Memory B cell (primary cell): ENCODE results near the gene AP1M1.
"Not testable (repeated sequence)": the region's sequence is repeated elsewhere in the genome, so short reads cannot be mapped to it uniquely, and the experiment has no call there.

ENCODE experiments used
- ATAC-seq: fragments of 150-1000 bp; cut with Tn5 transposase; 2 replicates; pipeline ENCODE4 v1.10.0; 2021; ENCODE audit warnings: low read depth, mild to moderate bottlenecking, moderate library complexity
- DNase-seq, 2 donors: peaks; one replicate each; pipeline ENCODE4 v3.0.0; 2022; ENCODE audit warnings: low spot score in 2 of 2
- H3K27ac Mint-ChIP-seq: one replicate; pipeline ENCODE4 v1.8.0; 2022; ENCODE audit warnings: mild to moderate bottlenecking, moderate library complexity, mixed read lengths
- H3K27me3 Mint-ChIP-seq: one replicate; pipeline ENCODE4 v1.8.0; 2022; ENCODE audit warnings: mixed read lengths
- H3K36me3 Mint-ChIP-seq: one replicate; pipeline ENCODE4 v1.8.0; 2022; ENCODE audit warnings: mild to moderate bottlenecking, mixed read lengths
- H3K4me1 Mint-ChIP-seq: one replicate; pipeline ENCODE4 v1.8.0; 2022; ENCODE audit warnings: mixed read lengths
- H3K4me3 Mint-ChIP-seq: one replicate; pipeline ENCODE4 v1.8.0; 2022; ENCODE audit warnings: mild to moderate bottlenecking, moderate library complexity, mixed read lengths
- H3K9me3 Mint-ChIP-seq: one replicate; pipeline ENCODE4 v1.8.0; 2022; ENCODE audit warnings: mixed read lengths

AP1M1 gene

DNA sequence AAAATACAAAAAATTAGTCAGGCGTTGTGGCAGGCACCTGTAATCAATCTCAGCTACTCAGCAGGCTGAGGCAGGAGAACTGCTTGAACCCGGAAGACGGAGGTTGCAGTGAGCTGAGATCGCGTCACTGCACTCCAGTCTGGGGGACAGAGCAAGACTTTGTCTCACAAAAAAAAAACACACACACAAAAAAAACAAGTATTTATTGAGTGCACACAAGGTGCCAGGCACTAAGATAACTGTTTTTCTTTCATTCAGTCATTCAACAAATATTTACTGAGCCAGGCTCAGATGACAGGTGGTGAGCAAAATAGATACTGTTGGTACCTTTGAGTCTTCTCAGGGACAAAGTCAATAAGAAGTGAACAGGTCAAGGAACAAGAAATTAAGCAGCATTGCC, 30.7 kb upstream of the AP1M1 start:
- no peak for ATAC-seq
- Mint-ChIP-seq H3K4me1 (peaks cover 18% of the 10 kb centered on the region), H3K9me3 (no peaks in the 10 kb centered on the region), H3K27ac (no peak overlapping the region), H3K27me3 (no peaks in the 10 kb centered on the region), H3K36me3 (no peaks in the 10 kb centered on the region), H3K4me3 (no peak overlapping the region)
- no peak for DNase-seq

DNA sequence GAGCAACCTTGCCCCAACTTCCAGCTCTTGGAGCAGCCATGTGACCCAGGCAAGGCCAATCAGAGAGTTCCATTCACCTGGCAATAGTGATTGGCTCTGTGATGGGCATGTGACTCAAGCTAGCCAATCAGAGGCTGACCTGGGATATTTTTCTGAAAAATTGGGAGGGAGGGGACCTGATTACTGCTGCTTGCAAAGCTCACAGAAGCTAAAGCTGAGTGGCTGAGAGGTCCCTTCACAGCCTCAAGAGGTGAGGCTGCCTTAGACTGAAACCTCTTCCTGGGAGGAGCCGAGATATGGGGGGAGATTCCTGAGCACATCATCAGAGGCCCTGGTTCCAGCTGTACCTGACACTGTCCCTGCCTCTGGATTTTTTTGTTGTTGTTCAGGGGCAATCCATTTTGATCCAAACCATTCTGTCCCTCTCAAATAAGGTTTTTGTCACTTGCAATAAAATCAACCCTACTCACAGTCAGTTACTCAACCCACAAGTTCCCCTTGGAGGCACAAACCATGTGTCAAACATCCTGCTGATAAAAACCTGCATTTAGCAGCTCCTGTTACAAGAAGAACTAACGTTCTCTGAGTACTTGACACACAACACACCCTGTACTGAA, 29.1 kb upstream of the AP1M1 start:
- H3K4me1 Mint-ChIP-seq = peaks cover 28% of the 10 kb centered on the region
- H3K36me3 Mint-ChIP-seq = no peaks in the 10 kb centered on the region
- peak; percentile 82 for ATAC-seq
- H3K27me3 Mint-ChIP-seq = no peaks in the 10 kb centered on the region
- peak overlapping the region; percentile 29 for H3K27ac Mint-ChIP-seq
- H3K9me3 Mint-ChIP-seq = no peaks in the 10 kb centered on the region
- H3K4me3 Mint-ChIP-seq = no peak overlapping the region
- no peak for DNase-seq

DNA sequence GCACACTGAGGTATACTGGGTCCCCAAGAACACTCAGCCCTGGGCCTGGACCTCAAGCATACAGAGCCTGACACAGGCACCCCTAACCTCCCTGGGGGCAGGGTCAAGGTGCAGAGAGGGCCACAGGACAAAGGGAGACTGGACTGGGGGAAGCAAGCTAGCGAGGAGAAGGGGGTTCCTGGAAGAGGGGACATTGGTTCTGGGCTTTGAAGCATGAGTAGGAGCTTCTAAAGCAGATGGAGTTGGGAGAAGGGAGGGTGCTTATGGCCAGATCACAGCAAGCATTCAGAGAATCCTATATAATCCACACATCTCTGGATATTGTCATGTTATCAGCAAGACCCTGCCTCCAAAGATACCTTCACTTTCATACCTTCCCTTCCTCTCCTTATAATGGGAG, 27.6 kb upstream of the AP1M1 start:
- no peak overlapping the region for H3K27ac Mint-ChIP-seq
- no peaks in the 10 kb centered on the region for H3K36me3 Mint-ChIP-seq
- no peak overlapping the region for H3K4me3 Mint-ChIP-seq
- H3K27me3 Mint-ChIP-seq = no peaks in the 10 kb centered on the region
- DNase-seq (no peak), ATAC-seq (no peak)
- no peaks in the 10 kb centered on the region for H3K9me3 Mint-ChIP-seq
- peaks cover 28% of the 10 kb centered on the region for H3K4me1 Mint-ChIP-seq

DNA sequence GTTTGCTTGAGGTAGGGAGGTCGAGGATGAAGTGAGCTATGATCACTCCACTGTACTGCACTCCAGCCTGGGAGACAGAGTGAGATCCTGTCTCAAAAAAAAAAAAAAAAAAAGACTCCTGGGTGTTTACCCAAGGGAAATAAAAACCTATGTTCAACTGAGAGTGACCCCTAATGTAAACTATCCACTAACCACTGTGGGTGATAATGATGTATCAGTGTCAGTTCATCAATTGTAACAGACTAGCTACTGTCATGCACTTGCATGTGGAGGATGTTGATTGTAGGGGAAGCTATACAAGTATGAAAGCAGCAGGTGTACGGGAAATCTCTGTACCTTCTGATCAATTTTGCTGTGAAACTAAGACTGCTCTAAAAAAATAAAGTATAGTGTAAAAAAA, 21.8 kb upstream of the AP1M1 start:
- H3K4me1 Mint-ChIP-seq = peaks cover 21% of the 10 kb centered on the region
- no peaks in the 10 kb centered on the region for H3K9me3 Mint-ChIP-seq
- no peaks in the 10 kb centered on the region for H3K36me3 Mint-ChIP-seq
- H3K27me3 Mint-ChIP-seq = no peaks in the 10 kb centered on the region
- H3K4me3 Mint-ChIP-seq = no peak overlapping the region
- DNase-seq (no peak), ATAC-seq (no peak)
- H3K27ac Mint-ChIP-seq = no peak overlapping the region

DNA sequence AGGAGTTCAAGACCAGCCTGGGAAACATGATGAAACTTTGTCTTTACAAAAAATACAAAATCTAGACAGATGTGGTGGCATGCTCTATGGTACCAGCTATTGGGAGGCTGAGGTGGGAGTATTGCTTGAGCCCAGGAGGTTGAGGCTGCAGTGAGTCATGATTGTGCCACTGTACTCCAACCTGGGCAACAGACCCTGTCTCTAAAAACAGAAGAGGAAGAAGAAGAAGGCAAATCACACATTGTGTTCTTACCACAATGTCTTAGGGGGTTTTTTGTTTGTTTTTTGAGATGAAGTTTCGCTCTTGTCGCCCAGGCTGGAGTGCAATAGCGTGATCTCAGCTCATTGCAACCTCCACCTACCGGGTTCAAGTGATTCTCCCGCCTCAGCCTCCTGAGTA, 18.8 kb upstream of the AP1M1 start:
- Mint-ChIP-seq H3K4me1 (peaks cover 11% of the 10 kb centered on the region), H3K4me3 (peak overlapping the region; percentile 33), H3K27ac (peak overlapping the region; percentile 13)
- not testable (repeated sequence) for H3K36me3 Mint-ChIP-seq, H3K27me3 Mint-ChIP-seq, DNase-seq, H3K9me3 Mint-ChIP-seq
- ATAC-seq = peak; percentile 52

DNA sequence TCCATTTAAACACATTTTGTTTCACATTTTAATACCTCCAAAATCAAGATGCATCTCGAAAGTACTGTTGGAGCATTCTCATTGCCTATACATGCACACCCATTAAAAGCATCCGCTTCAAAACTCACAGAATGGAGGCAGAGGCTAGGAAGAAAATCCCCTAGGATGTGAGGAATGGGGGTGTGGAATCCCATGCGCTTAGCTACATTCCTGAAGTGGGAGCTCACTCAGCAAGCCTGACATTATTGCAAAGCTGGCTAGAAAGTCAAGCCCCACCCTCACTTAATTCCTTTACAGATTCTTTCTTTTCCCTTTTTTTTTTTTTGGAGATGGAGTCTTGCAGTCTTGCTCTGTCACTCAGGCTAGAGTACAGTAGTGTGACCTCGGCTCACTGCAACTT, 17.1 kb upstream of the AP1M1 start:
- ATAC-seq (no peak), DNase-seq (no peak)
- no peak overlapping the region for H3K27ac Mint-ChIP-seq
- no peak overlapping the region for H3K4me3 Mint-ChIP-seq
- H3K4me1 Mint-ChIP-seq = peaks cover 15% of the 10 kb centered on the region
- H3K9me3 Mint-ChIP-seq = no peaks in the 10 kb centered on the region
- H3K36me3 Mint-ChIP-seq = peaks cover 4% of the 10 kb centered on the region
- no peaks in the 10 kb centered on the region for H3K27me3 Mint-ChIP-seq

DNA sequence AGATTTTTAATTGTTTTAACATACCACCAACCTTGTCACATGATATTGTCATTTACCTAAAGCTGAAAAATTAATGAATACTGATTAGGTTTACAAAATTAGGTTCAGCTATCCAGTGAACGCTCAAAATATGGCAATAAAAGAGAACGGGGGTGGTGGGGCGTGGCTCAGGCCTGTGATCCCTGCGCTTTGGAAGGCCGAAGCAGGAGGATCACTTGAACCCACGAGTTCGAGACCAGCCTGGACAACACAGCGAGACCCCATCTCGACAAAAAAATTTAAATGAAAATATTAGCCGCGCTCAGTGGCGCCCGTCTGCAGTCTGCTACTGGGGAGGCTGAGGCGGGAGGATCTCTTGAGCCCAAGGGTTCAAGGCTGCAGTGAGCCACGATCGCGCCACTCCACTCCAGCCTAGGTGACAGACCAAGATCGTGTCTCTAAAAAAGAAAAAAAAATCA, 13.0 kb upstream of the AP1M1 start:
- no peak for ATAC-seq
- Mint-ChIP-seq H3K9me3 (no peaks in the 10 kb centered on the region), H3K4me1 (peaks cover 19% of the 10 kb centered on the region), H3K27me3 (no peaks in the 10 kb centered on the region), H3K4me3 (peak overlapping the region; percentile 98), H3K36me3 (peaks cover 13% of the 10 kb centered on the region), H3K27ac (peak overlapping the region; percentile 97)
- no peak for DNase-seq

DNA sequence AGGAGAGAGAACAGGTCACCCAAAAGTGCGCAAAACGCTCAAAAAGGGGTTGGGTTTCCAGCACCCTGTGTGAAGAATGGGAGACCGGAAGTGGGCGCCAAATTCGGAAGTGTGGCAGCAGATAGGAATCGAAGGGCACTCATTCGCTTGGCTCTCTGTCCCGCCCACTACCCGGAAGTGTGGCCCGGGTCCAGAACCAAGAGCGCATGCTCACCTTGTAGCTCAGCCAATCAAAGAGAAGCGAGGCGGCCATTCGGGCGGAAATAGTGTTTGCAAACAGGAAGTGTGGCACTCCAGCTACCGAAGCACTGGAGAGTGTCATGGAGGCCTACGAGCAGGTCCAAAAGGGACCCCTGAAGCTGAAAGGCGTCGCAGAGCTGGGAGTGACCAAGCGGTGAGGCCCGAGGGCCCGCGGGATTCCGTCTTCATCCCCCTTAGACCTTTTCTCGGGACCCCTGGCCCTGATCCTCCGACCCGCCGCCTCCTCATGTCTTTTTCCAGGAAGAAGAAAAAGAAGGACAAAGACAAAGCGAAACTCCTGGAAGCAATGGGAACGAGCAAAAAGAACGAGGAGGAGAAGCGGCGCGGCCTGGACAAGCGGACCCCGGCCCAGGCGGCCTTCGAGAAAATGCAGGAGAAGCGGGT, 12.5 kb upstream of the AP1M1 start, which contains the start of gene FAM32A:
Gene FAM32A (plus strand): TSS at position 288 of the 645 bp plus-strand sequence. CDS start 33 bp downstream, at position 321.
- H3K9me3 Mint-ChIP-seq = no peaks in the 10 kb centered on the region
- ATAC-seq = peak; percentile 90
- no peaks in the 10 kb centered on the region for H3K27me3 Mint-ChIP-seq
- peaks cover 17% of the 10 kb centered on the region for H3K36me3 Mint-ChIP-seq
- DNase-seq = peak; percentile 89 to 99
- H3K4me1 Mint-ChIP-seq = peaks cover 19% of the 10 kb centered on the region
- H3K27ac Mint-ChIP-seq = peak within 1 kb of the TSS; percentile 97
- peak within 1 kb of the TSS; percentile 98 for H3K4me3 Mint-ChIP-seq

DNA sequence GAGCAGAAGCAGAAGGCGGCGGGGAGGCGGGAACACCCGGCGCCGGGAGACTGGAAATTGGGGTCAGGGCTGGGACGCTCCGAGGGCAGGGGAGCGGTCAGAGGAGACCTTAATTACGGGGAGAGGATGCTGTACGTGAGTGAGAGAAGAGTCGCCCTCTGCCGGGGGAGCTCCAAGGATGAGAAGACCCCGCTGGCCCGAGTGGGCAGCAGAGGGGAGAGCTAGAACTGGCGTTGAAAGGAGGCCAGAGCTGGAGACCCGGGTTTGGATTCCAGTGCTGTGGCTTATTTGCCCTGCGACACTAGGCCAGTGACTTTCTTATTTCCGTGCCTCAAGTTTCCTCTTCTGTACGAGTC, 12.0 kb upstream of the AP1M1 start:
- peaks cover 21% of the 10 kb centered on the region for H3K4me1 Mint-ChIP-seq
- H3K36me3 Mint-ChIP-seq = peaks cover 18% of the 10 kb centered on the region
- peak overlapping the region; percentile 97 for H3K27ac Mint-ChIP-seq
- ATAC-seq = peak; percentile 30
- H3K9me3 Mint-ChIP-seq = no peaks in the 10 kb centered on the region
- peak in 1 of 2 donors; percentile 37 for DNase-seq
- H3K27me3 Mint-ChIP-seq = no peaks in the 10 kb centered on the region
- H3K4me3 Mint-ChIP-seq = peak overlapping the region; percentile 98

DNA sequence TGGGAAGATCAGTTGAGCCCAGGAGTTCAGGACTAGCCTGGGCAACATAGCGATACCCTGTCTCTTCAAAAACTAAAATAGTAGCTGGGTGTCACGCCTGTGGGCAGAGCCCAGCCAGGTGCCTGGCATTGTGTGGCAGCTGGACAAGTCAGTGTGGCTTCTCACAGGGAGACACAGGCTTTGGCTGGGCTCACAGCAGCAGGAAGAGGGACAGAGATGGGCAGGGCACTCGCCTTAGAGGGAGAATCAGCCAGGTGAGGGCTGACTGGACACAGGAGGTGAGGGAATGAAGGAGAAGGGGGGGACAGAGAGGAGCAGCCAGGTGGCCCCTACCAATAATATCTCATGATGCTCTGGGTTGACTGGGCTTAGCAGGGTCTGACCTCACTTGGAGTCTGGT, 9.2 kb upstream of the AP1M1 start:
- no peaks in the 10 kb centered on the region for H3K27me3 Mint-ChIP-seq
- no peak overlapping the region for H3K4me3 Mint-ChIP-seq
- peaks cover 23% of the 10 kb centered on the region for H3K36me3 Mint-ChIP-seq
- DNase-seq (no peak), ATAC-seq (no peak)
- H3K9me3 Mint-ChIP-seq = no peaks in the 10 kb centered on the region
- peak overlapping the region; percentile 7 for H3K27ac Mint-ChIP-seq
- H3K4me1 Mint-ChIP-seq = peaks cover 18% of the 10 kb centered on the region

DNA sequence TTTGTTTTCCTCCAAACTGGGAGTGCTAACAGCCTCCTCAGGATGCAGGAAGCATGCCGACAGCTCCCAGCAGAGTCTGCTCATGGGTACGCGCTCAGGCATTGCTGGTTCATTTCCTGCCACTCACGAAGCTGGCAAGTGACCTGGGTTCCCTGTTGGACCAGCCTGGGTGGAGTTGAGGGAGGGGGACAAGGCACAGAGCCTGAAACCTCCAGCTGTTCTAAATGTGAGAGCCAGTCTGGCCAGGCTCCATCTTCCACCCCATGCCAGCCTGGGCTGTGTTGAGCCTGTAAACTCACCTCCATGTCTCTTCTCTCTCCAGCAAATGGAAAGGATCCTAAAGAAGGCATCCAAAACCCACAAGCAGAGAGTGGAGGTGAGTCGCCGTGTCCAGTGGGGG, 7.5 kb upstream of the AP1M1 start:
- Mint-ChIP-seq H3K27ac (no peak overlapping the region), H3K4me1 (peaks cover 18% of the 10 kb centered on the region), H3K4me3 (no peak overlapping the region), H3K36me3 (peaks cover 22% of the 10 kb centered on the region), H3K27me3 (no peaks in the 10 kb centered on the region), H3K9me3 (no peaks in the 10 kb centered on the region)
- DNase-seq = no peak
- no peak for ATAC-seq

DNA sequence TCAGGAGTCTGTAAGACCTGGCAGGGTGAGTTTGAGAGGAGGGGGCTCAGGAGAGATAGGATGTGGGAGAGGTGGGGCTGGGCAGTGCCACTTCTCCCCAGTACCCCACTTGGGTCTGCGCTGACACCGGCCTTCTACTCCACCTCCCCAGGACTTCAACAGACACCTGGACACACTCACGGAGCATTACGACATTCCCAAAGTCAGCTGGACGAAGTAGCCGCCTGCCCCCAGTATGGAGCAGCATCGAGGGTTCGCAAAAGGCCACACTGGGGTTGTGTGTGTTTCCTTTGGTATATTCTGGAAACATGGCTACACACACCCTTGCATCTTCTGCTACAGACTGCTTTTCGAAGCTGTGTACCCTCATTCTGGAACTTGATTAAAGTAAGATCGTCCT, 7.0 kb upstream of the AP1M1 start:
- peaks cover 14% of the 10 kb centered on the region for H3K4me1 Mint-ChIP-seq
- no peak for ATAC-seq
- no peaks in the 10 kb centered on the region for H3K9me3 Mint-ChIP-seq
- H3K4me3 Mint-ChIP-seq = no peak overlapping the region
- H3K27ac Mint-ChIP-seq = no peak overlapping the region
- H3K27me3 Mint-ChIP-seq = no peaks in the 10 kb centered on the region
- DNase-seq = no peak
- peaks cover 19% of the 10 kb centered on the region for H3K36me3 Mint-ChIP-seq

DNA sequence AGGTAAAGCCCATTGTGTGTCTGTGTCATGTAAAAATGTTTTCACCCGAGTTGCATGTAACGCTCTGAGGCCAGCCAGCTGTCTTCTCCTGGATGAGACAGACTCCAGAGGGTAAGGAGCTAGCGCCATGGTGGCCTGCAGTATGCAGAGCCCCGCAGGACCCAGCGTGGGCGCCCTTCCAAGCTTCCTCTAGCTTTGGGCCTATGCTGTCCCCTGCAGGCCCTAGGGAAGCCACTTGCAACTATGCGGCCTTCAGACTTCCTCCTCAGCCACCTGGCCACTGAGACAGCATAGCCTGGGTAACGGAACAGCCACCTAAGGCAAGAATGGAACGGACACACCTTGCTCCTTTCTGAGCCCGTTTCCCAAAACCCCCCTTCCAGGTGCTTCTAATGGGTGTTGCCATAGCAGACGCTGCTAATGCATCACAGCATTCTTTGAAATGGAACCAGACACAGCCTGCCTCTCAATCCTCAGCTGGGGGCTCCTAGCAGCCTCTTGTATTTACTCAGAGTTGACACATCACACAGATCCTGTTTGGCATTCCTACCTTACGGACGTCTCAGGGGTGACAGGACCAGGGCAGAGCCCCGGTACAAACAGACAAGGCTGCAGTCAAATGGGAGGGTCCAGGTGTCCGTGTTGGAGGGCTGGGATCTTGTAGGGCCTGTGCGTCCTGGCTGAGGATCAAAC, 6.3 kb upstream of the AP1M1 start:
- H3K27ac Mint-ChIP-seq = no peak overlapping the region
- no peak for ATAC-seq
- H3K4me1 Mint-ChIP-seq = peaks cover 14% of the 10 kb centered on the region
- DNase-seq = no peak
- H3K9me3 Mint-ChIP-seq = no peaks in the 10 kb centered on the region
- H3K36me3 Mint-ChIP-seq = peaks cover 19% of the 10 kb centered on the region
- no peak overlapping the region for H3K4me3 Mint-ChIP-seq
- H3K27me3 Mint-ChIP-seq = no peaks in the 10 kb centered on the region

DNA sequence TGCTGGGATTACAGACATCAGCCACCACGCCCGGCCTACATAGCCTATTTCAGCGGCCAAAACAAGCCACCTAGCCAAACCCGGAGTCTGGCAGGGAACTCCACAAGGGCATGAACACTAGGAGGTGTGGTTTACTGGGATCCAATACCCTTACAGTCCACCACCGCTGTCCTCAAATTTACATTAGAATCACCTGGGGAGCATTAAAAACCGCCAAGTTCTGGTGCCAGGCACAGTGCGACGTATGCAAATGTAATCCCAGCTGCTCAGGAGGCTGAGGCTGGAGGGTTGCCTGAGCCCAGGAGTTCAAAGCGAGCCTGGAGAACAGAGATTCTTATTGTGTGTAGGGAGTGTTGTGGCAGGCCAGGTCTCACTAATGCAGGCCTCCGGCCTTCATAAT, 4.2 kb upstream of the AP1M1 start:
- Mint-ChIP-seq H3K4me1 (peaks cover 12% of the 10 kb centered on the region), H3K9me3 (no peaks in the 10 kb centered on the region), H3K27ac (no peak overlapping the region), H3K36me3 (peaks cover 15% of the 10 kb centered on the region), H3K4me3 (no peak overlapping the region), H3K27me3 (no peaks in the 10 kb centered on the region)
- no peak for ATAC-seq
- no peak for DNase-seq
